Testis (tissue), 2 donors: ENCODE results near the gene VMP1.

Experiments used
- POLR2A ChIP-seq: fragments of 450-650 bp; IDR thresholded peaks from one replicate; pipeline ENCODE4 v1.6.1; 2017; ENCODE audit warnings: antibody characterized with exemption, mild to moderate bottlenecking, moderate library complexity
- TF ChIP-seq, protein P1 (sequence below), 3 experiments: fragments of 450-650 bp in 2 of 3; fragments of 200-600 bp in 1 of 3; sonication (generic) in 1 of 3; IDR thresholded peaks; one replicate each; pipeline ENCODE4 v1.5.1; 2016 to 2019; ENCODE audit warnings: antibody characterized with exemption in 3 of 3, mild to moderate bottlenecking in 2 of 3, moderate library complexity in 1 of 3

- TF ChIP-seq POLR2A = no peak
- TF ChIP-seq, protein P1, sequence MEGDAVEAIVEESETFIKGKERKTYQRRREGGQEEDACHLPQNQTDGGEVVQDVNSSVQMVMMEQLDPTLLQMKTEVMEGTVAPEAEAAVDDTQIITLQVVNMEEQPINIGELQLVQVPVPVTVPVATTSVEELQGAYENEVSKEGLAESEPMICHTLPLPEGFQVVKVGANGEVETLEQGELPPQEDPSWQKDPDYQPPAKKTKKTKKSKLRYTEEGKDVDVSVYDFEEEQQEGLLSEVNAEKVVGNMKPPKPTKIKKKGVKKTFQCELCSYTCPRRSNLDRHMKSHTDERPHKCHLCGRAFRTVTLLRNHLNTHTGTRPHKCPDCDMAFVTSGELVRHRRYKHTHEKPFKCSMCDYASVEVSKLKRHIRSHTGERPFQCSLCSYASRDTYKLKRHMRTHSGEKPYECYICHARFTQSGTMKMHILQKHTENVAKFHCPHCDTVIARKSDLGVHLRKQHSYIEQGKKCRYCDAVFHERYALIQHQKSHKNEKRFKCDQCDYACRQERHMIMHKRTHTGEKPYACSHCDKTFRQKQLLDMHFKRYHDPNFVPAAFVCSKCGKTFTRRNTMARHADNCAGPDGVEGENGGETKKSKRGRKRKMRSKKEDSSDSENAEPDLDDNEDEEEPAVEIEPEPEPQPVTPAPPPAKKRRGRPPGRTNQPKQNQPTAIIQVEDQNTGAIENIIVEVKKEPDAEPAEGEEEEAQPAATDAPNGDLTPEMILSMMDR (IDR thresholded peaks at IDR 0.05) = no peak
Observed at GRCh38 chr17:59786536-59787319, 79.3 kb downstream of the VMP1 start.
